Chondrocyte (in vitro differentiated cells): ENCODE measurements around the gene PICK1. TPM values are rescaled to one million over a fixed set of nuclear protein-coding genes. Genes with fewer than 3 reads are reported as not detected.
"Not testable (repeated sequence)": the region's sequence is repeated elsewhere in the genome, so short reads cannot be mapped to it uniquely, and the experiment has no call there.

Experiments used
- DNase-seq: peaks from one replicate; pipeline ENCODE4 v3.0.0; 2021; ENCODE audit warnings: mixed read lengths, low spot score
- H3K27ac Mint-ChIP-seq: one replicate; pipeline ENCODE4 v1.8.0; 2021; ENCODE audit warnings: mild to moderate bottlenecking, moderate library complexity, mixed read lengths; ENCODE audit not compliant: unreplicated experiment
- H3K27me3 Mint-ChIP-seq: 2 replicates; pipeline ENCODE4 v1.8.0; 2021; ENCODE audit warnings: low read depth, mixed read lengths
- H3K36me3 Mint-ChIP-seq: 2 replicates; pipeline ENCODE4 v1.8.0; 2021; ENCODE audit warnings: low read depth, mixed read lengths
- H3K4me1 Mint-ChIP-seq: 2 replicates; pipeline ENCODE4 v1.8.0; 2021; ENCODE audit warnings: low read depth, mild to moderate bottlenecking, mixed read lengths
- H3K4me3 Mint-ChIP-seq: one replicate; pipeline ENCODE4 v1.8.0; 2021; ENCODE audit warnings: mild to moderate bottlenecking, moderate library complexity, mixed read lengths; ENCODE audit not compliant: unreplicated experiment
- H3K9me3 Mint-ChIP-seq: 2 replicates; pipeline ENCODE4 v1.8.0; 2021; ENCODE audit warnings: low read depth, mixed read lengths
- CTCF ChIP-seq: fragments of 200-600 bp; sonication (generic); IDR thresholded peaks from 2 replicates; pipeline ENCODE4 v1.5.0; 2021; ENCODE audit warnings: antibody characterized with exemption, mild to moderate bottlenecking, moderate library complexity
- total RNA-seq: library from RNA; stranded (reverse); gene quantifications from 3 replicates; pipeline ENCODE4 v1.2.1, GENCODE V29; 2021

PICK1 gene
- total RNA-seq, 1 donor from 2014 or later, result 13.5 TPM

GRCh38 chr22:38036392-38037062 lies 20.7 kb upstream of the PICK1 start:
- H3K4me3 Mint-ChIP-seq, result no peak overlapping the region

GRCh38 chr22:38037367-38038150 lies 19.6 kb upstream of the PICK1 start:
- H3K4me3 Mint-ChIP-seq, DNase-seq: not testable (repeated sequence)

More at GRCh38 chr22:38036392-38037062, 20.7 kb upstream of the PICK1 start:
- DNase-seq, result no peak
- Mint-ChIP-seq H3K9me3 (no peaks in the 10 kb centered on the region), H3K36me3 (no peaks in the 10 kb centered on the region), H3K27ac (peak overlapping the region; percentile 43), H3K27me3 (no peaks in the 10 kb centered on the region), H3K4me1 (peaks cover 32% of the 10 kb centered on the region)
- TF ChIP-seq CTCF, result no peak

DNA sequence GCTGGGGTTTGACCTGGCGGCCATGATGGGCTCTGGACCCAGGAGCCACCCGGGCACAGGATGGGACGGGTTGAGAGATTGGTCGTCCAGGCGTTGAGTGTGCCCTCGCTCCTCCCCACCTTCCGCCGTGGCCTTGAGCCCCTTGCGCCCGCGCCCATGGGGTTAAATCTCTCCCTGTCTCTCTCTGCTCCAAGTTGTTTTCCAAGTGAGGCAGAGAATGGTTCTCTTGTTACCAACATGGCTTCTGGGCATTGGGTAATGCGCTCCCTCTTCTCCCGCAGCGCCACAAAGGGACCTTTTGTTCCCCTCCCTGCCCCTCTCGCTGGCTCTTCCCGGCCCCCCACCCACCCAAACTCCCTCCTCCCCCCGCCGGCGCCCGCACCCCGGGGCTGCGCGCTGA lies 18.8 kb upstream of the PICK1 start:
- no peak overlapping the region for H3K27ac Mint-ChIP-seq
- H3K4me3 Mint-ChIP-seq, result no peak overlapping the region
- peaks cover 29% of the 10 kb centered on the region for H3K4me1 Mint-ChIP-seq
- no peaks in the 10 kb centered on the region for H3K9me3 Mint-ChIP-seq
- DNase-seq, result no peak
- no peaks in the 10 kb centered on the region for H3K36me3 Mint-ChIP-seq
- H3K27me3 Mint-ChIP-seq, result no peaks in the 10 kb centered on the region
- no peak for TF ChIP-seq CTCF

More at GRCh38 chr22:38037367-38038150, 19.6 kb upstream of the PICK1 start:
- peaks cover 30% of the 10 kb centered on the region for H3K4me1 Mint-ChIP-seq
- H3K27ac Mint-ChIP-seq, H3K36me3 Mint-ChIP-seq, H3K27me3 Mint-ChIP-seq, H3K9me3 Mint-ChIP-seq: not testable (repeated sequence)

DNA sequence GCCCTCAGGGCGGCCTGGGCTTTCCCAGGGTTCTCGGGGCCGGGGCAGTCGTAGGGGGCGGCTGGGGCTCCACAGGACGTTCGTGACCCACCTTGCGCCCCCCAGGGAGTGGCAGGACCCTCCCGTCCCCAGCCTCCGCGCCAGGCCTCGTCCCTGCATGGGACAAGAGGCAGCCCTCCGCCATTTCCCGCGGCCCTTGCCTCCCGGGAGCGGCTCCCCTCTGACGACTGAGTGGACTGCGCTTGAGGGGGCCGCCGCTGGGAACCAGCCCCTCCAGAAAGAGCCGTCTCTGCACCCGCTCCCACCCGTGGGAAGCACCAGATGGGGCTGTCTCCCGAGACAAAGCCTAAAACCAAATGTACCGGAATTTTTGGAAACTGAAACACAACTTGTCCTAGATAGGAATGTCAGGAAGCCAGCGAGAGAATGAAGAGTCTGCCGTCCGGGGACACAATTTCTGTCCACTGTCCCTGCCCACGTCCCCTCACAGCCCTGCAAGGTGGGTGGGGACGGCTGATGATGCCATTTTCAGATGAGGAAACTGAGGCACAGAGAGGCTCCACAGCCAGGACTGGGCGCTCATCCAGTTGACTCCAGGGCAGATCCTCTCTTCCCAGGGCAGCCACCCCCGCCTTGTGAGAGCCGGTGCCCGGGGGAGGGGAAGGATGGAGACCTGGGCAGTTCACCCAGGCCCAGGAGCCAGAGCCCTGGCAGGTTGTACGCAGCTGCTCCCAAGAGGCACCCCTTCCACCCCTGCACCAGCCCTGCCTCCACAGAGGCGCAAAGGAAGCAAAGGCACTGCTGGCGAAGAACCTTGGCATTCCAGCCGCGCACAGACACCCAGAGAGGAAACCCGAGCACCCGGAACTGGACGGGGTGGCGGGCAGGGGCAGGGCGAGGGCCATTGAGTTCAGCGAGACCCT lies 18.1 kb upstream of the PICK1 start:
- Mint-ChIP-seq H3K9me3 (no peaks in the 10 kb centered on the region), H3K36me3 (no peaks in the 10 kb centered on the region), H3K27me3 (no peaks in the 10 kb centered on the region), H3K27ac (peak overlapping the region; percentile 63), H3K4me3 (no peak overlapping the region), H3K4me1 (peaks cover 24% of the 10 kb centered on the region)
- DNase-seq, result no peak
- TF ChIP-seq CTCF, result peak; percentile 9

GRCh38 chr22:38040953-38041759 lies 16.0 kb upstream of the PICK1 start:
- H3K4me3 Mint-ChIP-seq, result no peak overlapping the region
- H3K9me3 Mint-ChIP-seq, result no peaks in the 10 kb centered on the region
- no peaks in the 10 kb centered on the region for H3K36me3 Mint-ChIP-seq
- TF ChIP-seq CTCF, result no peak
- H3K27ac Mint-ChIP-seq, result no peak overlapping the region
- no peak for DNase-seq
- H3K27me3 Mint-ChIP-seq, result no peaks in the 10 kb centered on the region
- peaks cover 10% of the 10 kb centered on the region for H3K4me1 Mint-ChIP-seq
